GM04504 (cell line): ENCODE data around the gene PSMD3.
"Not testable (repeated sequence)": the region's sequence is repeated elsewhere in the genome, so short reads cannot be mapped to it uniquely, and the experiment has no call there.

Experiments used
- DNase-seq: peaks from one replicate; pipeline ENCODE4 v3.0.0-alpha.2; 2012; ENCODE audit warnings: low read depth

PSMD3 gene

GRCh38 chr17:39980351-39981206 lies at the start of gene PSMD3:
Gene PSMD3, plus strand, starts transcription at chr17:39980807. Its CDS starts 164 bp downstream, at chr17:39980971.
- peak; percentile 100 for DNase-seq

GRCh38 chr17:39933912-39934311 lies 46.7 kb upstream of the PSMD3 start:
- no peak for DNase-seq

- DNase-seq = no peak
Measured at GRCh38 chr17:39934324-39934723, 46.3 kb upstream of the PSMD3 start.

GRCh38 chr17:39935909-39936308 lies 44.7 kb upstream of the PSMD3 start:
- DNase-seq = no peak

GRCh38 chr17:39937447-39937846 lies 43.2 kb upstream of the PSMD3 start:
- DNase-seq = no peak

GRCh38 chr17:39938140-39938869 lies 42.3 kb upstream of the PSMD3 start:
- DNase-seq = no peak

GRCh38 chr17:39939106-39939505 lies 41.5 kb upstream of the PSMD3 start:
- DNase-seq = no peak

GRCh38 chr17:39939588-39940419 lies 40.8 kb upstream of the PSMD3 start:
- peak; percentile 73 for DNase-seq

GRCh38 chr17:39943702-39944392 lies 36.8 kb upstream of the PSMD3 start:
- no peak for DNase-seq

- no peak for DNase-seq
Measured at GRCh38 chr17:39944393-39944711, 36.3 kb upstream of the PSMD3 start.

GRCh38 chr17:39946551-39947330 lies 33.9 kb upstream of the PSMD3 start:
- no peak for DNase-seq

- DNase-seq = not testable (repeated sequence)
Measured at GRCh38 chr17:39948489-39948828, 32.1 kb upstream of the PSMD3 start.

- DNase-seq = no peak
Measured at GRCh38 chr17:39949028-39949427, 31.6 kb upstream of the PSMD3 start.

GRCh38 chr17:39950871-39951348 lies 29.7 kb upstream of the PSMD3 start:
- DNase-seq = no peak

GRCh38 chr17:39951924-39952679 lies 28.5 kb upstream of the PSMD3 start:
- DNase-seq = no peak

GRCh38 chr17:39952680-39953470 lies 27.7 kb upstream of the PSMD3 start:
- peak; percentile 87 for DNase-seq

GRCh38 chr17:39953471-39953888 lies 27.1 kb upstream of the PSMD3 start:
- no peak for DNase-seq

- DNase-seq = no peak
Measured at GRCh38 chr17:39954876-39955275, 25.7 kb upstream of the PSMD3 start.

- no peak for DNase-seq
Measured at GRCh38 chr17:39955726-39956225, 24.8 kb upstream of the PSMD3 start.
